Activated CD4-positive, alpha-beta T cell treated with anti-CD3 and anti-CD28 coated beads, Interleukin-2, amount 10 ng/mL, durations not matched to agents 7 days and 5 days (primary cell): ENCODE measurements around the gene CUL4A. TPM values are rescaled to one million over a fixed set of nuclear protein-coding genes. Genes with fewer than 3 reads are reported as not detected.

ENCODE experiments used
- CTCF ChIA-PET: fragments of 350-600 bp; sonication (Branson Sonifier 250); formaldehyde crosslinking; loops from one replicate; lab custom pipeline; 2021; ENCODE audit warnings: antibody characterized with exemption; lab: Charles Lee
- POLR2A ChIA-PET: fragments of 350-600 bp; sonication (Branson Sonifier 250); formaldehyde crosslinking; loops from one replicate; lab custom pipeline; 2021; ENCODE audit warnings: antibody characterized with exemption; lab: Charles Lee
- DNase-seq: peaks from one replicate; pipeline ENCODE4 v3.0.0-alpha.2; 2020
- H3K27ac Mint-ChIP-seq: one replicate; pipeline ENCODE4 v1.8.0; 2021; ENCODE audit warnings: mild to moderate bottlenecking, moderate library complexity, mixed read lengths
- H3K27me3 Mint-ChIP-seq: one replicate; pipeline ENCODE4 v1.8.0; 2021; ENCODE audit warnings: mixed read lengths
- H3K36me3 Mint-ChIP-seq: one replicate; pipeline ENCODE4 v1.8.0; 2021; ENCODE audit warnings: low read depth, mixed read lengths
- H3K4me1 Mint-ChIP-seq: one replicate; pipeline ENCODE4 v1.8.0; 2021; ENCODE audit warnings: mixed read lengths
- H3K4me3 Mint-ChIP-seq: one replicate; pipeline ENCODE4 v1.8.0; 2021; ENCODE audit warnings: mild to moderate bottlenecking, moderate library complexity, mixed read lengths
- H3K9me3 Mint-ChIP-seq: one replicate; pipeline ENCODE4 v1.8.0; 2021; ENCODE audit warnings: mixed read lengths
- total RNA-seq, 2 experiments: library from RNA; stranded (reverse); gene quantifications; one replicate each; pipeline ENCODE4 v1.2.3, GENCODE V29; 2021

Gene CUL4A
- total RNA-seq, 2 experiments from 2014 or later: 81.2 to 84.6 TPM

- Mint-ChIP-seq H3K9me3 (no peaks in the 10 kb centered on the region), H3K4me1 (peaks cover 53% of the 10 kb centered on the region), H3K4me3 (no peak overlapping the region), H3K27ac (peak overlapping the region; percentile 7), H3K27me3 (no peaks in the 10 kb centered on the region), H3K36me3 (peaks cover 44% of the 10 kb centered on the region)
- ChIA-PET CTCF (no interaction called here), POLR2A (no interaction called here)
- no peak for DNase-seq
These were observed 6.5 kb upstream of the CUL4A start for GRCh38 chr13:113202912-113203311.

GRCh38 chr13:113203507-113204377 lies 5.7 kb upstream of the CUL4A start:
- DNase-seq: no peak
- Mint-ChIP-seq H3K27ac (peak overlapping the region; percentile 7), H3K9me3 (no peaks in the 10 kb centered on the region), H3K4me1 (peaks cover 53% of the 10 kb centered on the region), H3K36me3 (peaks cover 40% of the 10 kb centered on the region), H3K4me3 (no peak overlapping the region), H3K27me3 (no peaks in the 10 kb centered on the region)
- POLR2A ChIA-PET: no interaction called here
- CTCF ChIA-PET: no interaction called here

- Mint-ChIP-seq H3K9me3 (no peaks in the 10 kb centered on the region), H3K4me3 (no peak overlapping the region), H3K4me1 (peaks cover 53% of the 10 kb centered on the region), H3K27me3 (no peaks in the 10 kb centered on the region), H3K36me3 (peaks cover 34% of the 10 kb centered on the region), H3K27ac (no peak overlapping the region)
- ChIA-PET POLR2A (no interaction called here), CTCF (no interaction called here)
- no peak for DNase-seq
These were observed 5.1 kb upstream of the CUL4A start for GRCh38 chr13:113204378-113204734.

- Mint-ChIP-seq H3K27me3 (no peaks in the 10 kb centered on the region), H3K4me3 (peak overlapping the region; percentile 81), H3K4me1 (peaks cover 55% of the 10 kb centered on the region), H3K36me3 (peaks cover 28% of the 10 kb centered on the region), H3K9me3 (no peaks in the 10 kb centered on the region), H3K27ac (peak overlapping the region; percentile 78)
- no peak for DNase-seq
- ChIA-PET POLR2A (no interaction called here), CTCF (no interaction called here)
These were observed 3.9 kb upstream of the CUL4A start for GRCh38 chr13:113205428-113205931.

GRCh38 chr13:113207460-113207859 lies 2.0 kb upstream of the CUL4A start:
- peaks cover 45% of the 10 kb centered on the region for H3K36me3 Mint-ChIP-seq
- ChIA-PET CTCF (interaction anchor here (0.9 kb wide), 1 partner anchor 14 kb away, joined by 3 read pairs; no protein-coding TSS in a partner anchor), POLR2A (no interaction called here)
- H3K27ac Mint-ChIP-seq: peak overlapping the region; percentile 90
- DNase-seq: no peak
- H3K27me3 Mint-ChIP-seq: no peaks in the 10 kb centered on the region
- H3K9me3 Mint-ChIP-seq: no peaks in the 10 kb centered on the region
- H3K4me3 Mint-ChIP-seq: peak overlapping the region; percentile 81
- peaks cover 65% of the 10 kb centered on the region for H3K4me1 Mint-ChIP-seq

GRCh38 chr13:113207890-113208420 lies 1.5 kb upstream of the CUL4A start:
- peak overlapping the region; percentile 81 for H3K4me3 Mint-ChIP-seq
- peak; percentile 26 for DNase-seq
- no peaks in the 10 kb centered on the region for H3K27me3 Mint-ChIP-seq
- peaks cover 45% of the 10 kb centered on the region for H3K36me3 Mint-ChIP-seq
- peaks cover 66% of the 10 kb centered on the region for H3K4me1 Mint-ChIP-seq
- H3K27ac Mint-ChIP-seq: peak overlapping the region; percentile 90
- CTCF ChIA-PET: interaction anchor here (0.6 to 0.9 kb wide), 3 partner anchors 14 to 579 kb away, joined by 3 to 5 read pairs (median 3); no protein-coding TSS in a partner anchor
- POLR2A ChIA-PET: no interaction called here
- H3K9me3 Mint-ChIP-seq: no peaks in the 10 kb centered on the region

GRCh38 chr13:113208421-113209335 lies 735 bp upstream of the CUL4A start, which contains the start of gene PCID2:
Gene PCID2, minus strand, starts transcription at chr13:113208669. Its CDS starts 35 bp downstream, at chr13:113208634.
- Mint-ChIP-seq H3K4me1 (peaks cover 66% of the 10 kb centered on the region), H3K9me3 (no peaks in the 10 kb centered on the region), H3K4me3 (peak within 1 kb of the TSS; percentile 81), H3K27ac (peak within 1 kb of the TSS; percentile 90), H3K27me3 (no peaks in the 10 kb centered on the region), H3K36me3 (peaks cover 45% of the 10 kb centered on the region)
- DNase-seq: peak; percentile 88
- CTCF ChIA-PET: interaction anchor here (0.6 to 1.6 kb wide), 5 partner anchors 13 to 580 kb away, joined by 3 to 5 read pairs (median 4); no protein-coding TSS in a partner anchor
- POLR2A ChIA-PET: interaction anchor here (1.2 kb wide), 2 partner anchors 11 to 20 kb away, joined by 4 read pairs; no protein-coding TSS in a partner anchor

- CTCF ChIA-PET: interaction anchor here (1.3 to 1.6 kb wide), 3 partner anchors 12 to 27 kb away, joined by 3 to 4 read pairs (median 4); no protein-coding TSS in a partner anchor
These were observed 477 bp downstream of the CUL4A start for GRCh38 chr13:113209759-113210421.

GRCh38 chr13:113210833-113211232 lies 1.4 kb downstream of the CUL4A start:
- H3K27ac Mint-ChIP-seq: peak overlapping the region; percentile 88
- DNase-seq: no peak
- ChIA-PET CTCF (no interaction called here), POLR2A (no interaction called here)
- H3K4me1 Mint-ChIP-seq: peaks cover 57% of the 10 kb centered on the region
- H3K27me3 Mint-ChIP-seq: no peaks in the 10 kb centered on the region
- H3K4me3 Mint-ChIP-seq: peak overlapping the region; percentile 83
- H3K9me3 Mint-ChIP-seq: no peaks in the 10 kb centered on the region
- H3K36me3 Mint-ChIP-seq: peaks cover 39% of the 10 kb centered on the region

More at GRCh38 chr13:113209759-113210421, 477 bp downstream of the CUL4A start:
- POLR2A ChIA-PET: interaction anchor here (1.2 kb wide), 2 partner anchors 13 to 21 kb away, joined by 4 read pairs; no protein-coding TSS in a partner anchor
- no peaks in the 10 kb centered on the region for H3K27me3 Mint-ChIP-seq
- peaks cover 47% of the 10 kb centered on the region for H3K36me3 Mint-ChIP-seq
- peak overlapping the region; percentile 83 for H3K4me3 Mint-ChIP-seq
- H3K4me1 Mint-ChIP-seq: peaks cover 66% of the 10 kb centered on the region
- peak; percentile 81 for DNase-seq
- H3K27ac Mint-ChIP-seq: peak overlapping the region; percentile 88
- no peaks in the 10 kb centered on the region for H3K9me3 Mint-ChIP-seq

- POLR2A ChIA-PET: no interaction called here
- H3K9me3 Mint-ChIP-seq: no peaks in the 10 kb centered on the region
These were observed 2.4 kb downstream of the CUL4A start for GRCh38 chr13:113211774-113212173.

GRCh38 chr13:113216254-113217048 lies 7.0 kb downstream of the CUL4A start:
- H3K27ac Mint-ChIP-seq: no peak overlapping the region
- no peaks in the 10 kb centered on the region for H3K27me3 Mint-ChIP-seq

More at GRCh38 chr13:113211774-113212173, 2.4 kb downstream of the CUL4A start:
- CTCF ChIA-PET: no interaction called here
- Mint-ChIP-seq H3K4me1 (peaks cover 48% of the 10 kb centered on the region), H3K27me3 (no peaks in the 10 kb centered on the region), H3K27ac (peak overlapping the region; percentile 14), H3K36me3 (peaks cover 31% of the 10 kb centered on the region), H3K4me3 (peak overlapping the region; percentile 83)
- no peak for DNase-seq

More at GRCh38 chr13:113216254-113217048, 7.0 kb downstream of the CUL4A start:
- Mint-ChIP-seq H3K36me3 (peaks cover 28% of the 10 kb centered on the region), H3K9me3 (no peaks in the 10 kb centered on the region), H3K4me3 (no peak overlapping the region), H3K4me1 (peaks cover 32% of the 10 kb centered on the region)
- ChIA-PET CTCF (no interaction called here), POLR2A (no interaction called here)
- no peak for DNase-seq
